GM21360 (cell line): Measurements from ENCODE around the gene GUCA1A.
"Not testable (repeated sequence)": the region's sequence is repeated elsewhere in the genome, so short reads cannot be mapped to it uniquely, and the experiment has no call there.

Source experiments
- ATAC-seq: cut with Tn5 transposase; IDR thresholded peaks from one replicate; pipeline ENCODE4 v1.9.1; 2021; ENCODE audit warnings: mild to moderate bottlenecking, moderate library complexity; ENCODE audit not compliant: unreplicated experiment

GUCA1A gene

DNA sequence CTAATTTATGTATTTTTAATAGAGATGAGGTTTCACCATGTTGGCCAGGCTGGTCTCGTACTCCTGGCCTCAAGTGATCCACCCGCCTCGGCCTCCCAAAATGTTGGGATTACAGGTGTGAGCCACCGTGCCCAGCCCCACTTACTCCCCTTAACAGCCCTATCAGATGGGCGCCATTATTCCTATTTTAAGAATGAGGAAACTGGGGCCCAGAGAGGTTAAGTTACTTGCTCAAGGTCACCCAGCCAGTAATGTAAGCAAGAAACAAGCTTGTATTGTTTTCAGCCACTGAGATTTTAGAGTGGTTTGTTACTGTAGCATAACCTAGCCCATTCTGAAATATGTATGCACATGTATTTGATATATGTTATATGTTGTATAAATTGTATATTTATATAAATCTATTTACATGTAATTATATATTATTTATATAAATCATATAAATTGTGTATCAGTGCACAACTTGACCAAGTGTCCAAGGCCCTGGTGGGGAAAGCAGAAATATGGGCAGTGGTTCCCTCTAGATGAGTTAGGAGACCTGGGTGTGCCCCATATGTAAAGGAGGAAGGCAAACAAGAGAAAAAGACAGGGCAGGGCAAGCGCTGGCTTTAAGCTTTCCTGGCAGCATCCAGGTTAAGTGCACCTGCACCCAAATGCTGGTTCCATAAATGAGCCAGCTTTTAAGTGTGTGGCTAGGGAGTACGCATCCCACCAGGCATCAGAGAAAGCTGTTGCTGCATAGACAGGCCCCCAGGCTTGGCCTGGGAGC lies 1.2 kb upstream of the GUCA1A start:
- ATAC-seq = no peak

- ATAC-seq = no peak
These were observed 2.7 kb downstream of the GUCA1A start for GRCh38 chr6:42175860-42176259.

- ATAC-seq = no peak
These were observed 3.8 kb downstream of the GUCA1A start for GRCh38 chr6:42176981-42177380.

- ATAC-seq = no peak
These were observed 4.6 kb downstream of the GUCA1A start for GRCh38 chr6:42177514-42178364.

- ATAC-seq = no peak
These were observed 6.2 kb downstream of the GUCA1A start for GRCh38 chr6:42179261-42179944.

- no peak for ATAC-seq
These were observed 6.8 kb downstream of the GUCA1A start for GRCh38 chr6:42179945-42180313.

DNA sequence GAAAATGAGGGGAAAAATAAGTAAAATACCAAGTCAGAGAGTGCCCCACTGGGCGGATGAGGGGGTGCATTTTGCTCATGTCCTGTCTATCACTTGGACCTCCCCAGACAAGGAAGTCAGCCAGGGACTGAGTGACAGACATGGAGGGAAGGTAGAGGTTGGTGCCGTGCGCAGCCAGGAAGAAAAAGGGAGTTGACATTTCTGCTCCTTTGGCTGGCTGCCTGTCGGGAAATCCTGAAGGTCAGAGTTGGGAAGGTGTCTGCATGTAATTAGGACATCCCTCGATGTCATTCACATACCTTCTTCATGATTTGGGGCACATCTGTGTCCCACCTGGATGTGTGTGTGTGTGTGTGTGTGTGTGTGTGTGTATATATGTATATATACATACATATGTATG lies 8.9 kb downstream of the GUCA1A start:
- ATAC-seq = no peak

GRCh38 chr6:42184475-42184874 lies 11.3 kb downstream of the GUCA1A start:
- no peak for ATAC-seq

DNA sequence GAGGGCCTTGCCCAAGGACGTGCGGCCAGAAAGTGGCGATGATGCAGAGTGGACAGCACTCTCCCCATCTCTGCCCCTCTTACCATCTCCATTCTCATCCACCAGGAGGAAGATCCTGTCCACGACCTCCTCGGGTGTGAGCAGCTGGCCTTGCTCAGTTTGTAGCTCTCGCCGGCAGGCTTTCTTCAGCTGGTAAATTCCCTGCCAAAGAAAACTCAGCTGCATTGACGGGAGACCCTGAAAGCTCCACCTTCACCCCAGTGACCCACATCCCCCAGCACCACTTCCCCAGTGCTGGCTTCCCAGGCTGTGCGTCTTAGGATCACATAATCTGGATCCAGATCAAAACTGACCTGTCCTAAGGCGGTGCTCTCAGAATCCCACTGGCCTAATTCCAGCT lies 12.4 kb downstream of the GUCA1A start:
- ATAC-seq = no peak

DNA sequence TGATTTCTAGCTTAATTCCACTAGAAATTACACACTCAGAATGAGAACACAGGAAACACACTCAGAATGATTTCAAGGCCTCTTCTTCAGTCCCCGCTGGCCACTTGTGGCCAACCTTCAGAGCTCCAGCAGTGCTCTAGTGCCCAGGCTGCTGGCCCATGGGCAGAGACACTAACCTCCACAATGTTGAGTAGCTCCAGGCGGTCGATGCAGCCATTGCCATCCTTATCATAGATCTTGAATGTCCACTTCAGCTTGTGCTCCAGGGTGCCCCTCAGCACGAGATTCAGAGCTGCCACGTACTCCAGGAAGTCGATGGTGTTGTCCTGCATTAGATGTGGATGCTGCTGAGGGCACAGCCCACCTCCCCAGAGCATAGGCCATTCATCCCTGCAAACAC lies 15.2 kb downstream of the GUCA1A start:
- no peak for ATAC-seq

GRCh38 chr6:42190554-42191183 lies 17.5 kb downstream of the GUCA1A start:
- no peak for ATAC-seq

GRCh38 chr6:42192385-42192784 lies 19.2 kb downstream of the GUCA1A start:
- not testable (repeated sequence) for ATAC-seq

DNA sequence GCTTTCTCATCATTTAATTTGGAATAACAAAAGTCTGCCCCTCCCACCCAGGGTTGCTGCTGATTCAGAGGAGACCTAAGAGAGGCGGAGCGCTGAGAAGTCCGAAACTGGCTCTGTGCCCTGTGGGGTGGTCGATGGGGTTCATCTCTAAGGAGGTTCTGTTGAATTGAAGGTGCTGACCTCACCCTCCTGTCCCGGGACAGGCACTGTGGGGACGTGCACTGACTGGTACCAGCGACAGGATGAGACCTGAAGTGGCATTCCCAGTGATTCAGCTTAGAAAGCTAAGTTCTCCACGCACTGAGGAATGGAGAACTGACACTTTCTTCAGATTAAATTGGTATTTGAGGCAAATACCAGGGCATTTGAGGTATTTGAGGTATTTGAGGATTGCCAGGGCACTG lies 20.3 kb downstream of the GUCA1A start:
- no peak for ATAC-seq

GRCh38 chr6:42194056-42194455 lies 20.9 kb downstream of the GUCA1A start:
- no peak for ATAC-seq

GRCh38 chr6:42195415-42195814 lies 22.3 kb downstream of the GUCA1A start:
- no peak for ATAC-seq

DNA sequence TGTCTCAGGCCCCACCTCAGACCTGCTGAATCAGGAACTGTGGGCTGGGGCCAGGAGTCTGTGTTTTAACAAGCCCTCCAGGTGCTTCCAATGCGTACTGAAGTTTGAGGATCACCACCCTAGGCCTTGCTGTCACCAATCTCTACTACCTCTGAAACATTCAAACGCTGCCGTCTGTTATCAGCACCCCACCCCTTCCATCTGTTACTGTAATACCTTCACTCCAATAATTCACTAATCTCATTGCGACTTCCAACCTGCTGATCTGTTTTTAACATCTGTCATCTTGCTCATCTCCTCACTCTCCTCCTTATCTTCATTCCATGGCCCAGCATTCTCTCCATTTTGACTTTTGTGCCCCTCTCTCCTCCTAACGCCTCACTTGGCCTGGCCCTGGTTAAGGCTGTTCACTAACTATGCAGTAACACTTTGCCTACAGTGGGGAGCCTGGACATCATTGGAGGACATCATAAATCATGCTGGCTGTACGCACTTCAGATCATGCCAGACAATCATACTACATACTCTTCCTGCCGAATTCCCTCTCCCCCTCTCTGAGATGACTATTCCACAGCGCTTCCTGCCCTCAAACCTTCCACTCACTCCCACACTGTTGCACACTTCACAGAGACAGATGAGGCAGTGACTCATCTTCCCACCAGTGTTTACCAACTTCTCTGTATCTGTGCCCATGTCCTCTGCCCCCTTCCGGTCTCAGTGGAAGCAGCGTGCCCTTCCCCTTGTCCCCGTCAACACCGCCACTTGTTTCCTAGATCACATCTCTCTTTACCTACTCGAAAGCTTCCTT lies 24.6 kb downstream of the GUCA1A start:
- no peak for ATAC-seq

DNA sequence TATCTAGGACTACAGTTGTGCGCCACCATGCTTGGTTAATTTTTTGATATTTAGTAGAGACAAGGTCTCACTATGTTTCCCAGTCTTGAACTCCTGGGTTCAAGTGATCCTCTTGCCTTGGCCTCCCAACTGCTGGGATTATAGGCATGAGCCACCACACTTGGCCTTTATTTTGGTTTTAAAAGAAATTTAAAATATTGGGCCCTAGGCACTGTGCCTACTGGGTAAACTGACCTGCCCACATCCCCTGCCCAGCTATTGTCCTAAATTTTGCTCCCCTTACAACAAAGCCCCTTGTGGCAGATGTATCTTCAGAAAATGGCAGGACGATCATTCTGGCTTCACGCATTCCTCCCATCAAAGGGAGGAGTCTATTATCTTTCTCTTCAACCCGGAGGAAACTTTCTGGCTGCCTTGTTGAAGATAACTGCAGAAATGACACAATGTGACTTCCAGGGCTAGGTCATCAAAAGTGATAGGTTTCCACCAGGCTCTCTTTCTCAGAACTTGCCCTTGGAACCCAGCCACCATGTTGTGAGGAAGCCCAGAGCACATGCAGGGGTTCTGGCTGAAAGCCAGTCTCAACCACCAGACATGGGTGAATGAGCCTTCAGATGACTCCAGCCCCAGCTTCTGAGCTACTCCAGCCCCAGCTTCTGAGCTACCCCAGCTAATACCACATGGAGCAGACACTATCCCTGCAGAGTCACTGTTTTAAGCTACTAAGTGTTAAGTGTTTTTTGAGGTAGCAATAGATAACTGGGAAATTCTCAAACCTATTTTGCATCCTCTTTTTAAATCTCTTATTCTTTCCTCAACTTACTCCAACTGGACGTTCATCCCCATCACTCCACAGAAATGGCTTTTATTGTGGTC lies 26.2 kb downstream of the GUCA1A start:
- ATAC-seq = no peak

GRCh38 chr6:42200035-42200434 lies 26.9 kb downstream of the GUCA1A start:
- ATAC-seq = no peak

DNA sequence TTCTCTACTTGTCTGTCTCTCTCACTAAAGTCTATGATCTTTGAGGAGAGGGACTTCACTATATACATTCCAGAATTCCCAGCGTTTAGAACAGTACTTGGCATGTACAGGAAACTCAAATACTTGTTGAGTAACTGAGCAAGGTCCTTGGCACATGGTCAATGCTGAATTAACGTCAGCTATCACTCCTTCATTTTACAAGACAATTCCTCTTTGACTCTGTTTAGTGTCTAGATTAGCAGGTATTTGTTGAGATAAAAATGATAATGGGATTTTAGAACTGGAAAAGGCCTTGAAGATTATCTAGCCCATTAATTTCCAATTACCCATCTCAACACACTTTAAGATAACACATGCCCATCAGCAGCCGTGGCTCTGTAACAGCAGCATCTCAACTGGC lies 28.2 kb downstream of the GUCA1A start:
- ATAC-seq = no peak
